Measurements from ENCODE around the gene ADAT3.

Gene ADAT3

DNA sequence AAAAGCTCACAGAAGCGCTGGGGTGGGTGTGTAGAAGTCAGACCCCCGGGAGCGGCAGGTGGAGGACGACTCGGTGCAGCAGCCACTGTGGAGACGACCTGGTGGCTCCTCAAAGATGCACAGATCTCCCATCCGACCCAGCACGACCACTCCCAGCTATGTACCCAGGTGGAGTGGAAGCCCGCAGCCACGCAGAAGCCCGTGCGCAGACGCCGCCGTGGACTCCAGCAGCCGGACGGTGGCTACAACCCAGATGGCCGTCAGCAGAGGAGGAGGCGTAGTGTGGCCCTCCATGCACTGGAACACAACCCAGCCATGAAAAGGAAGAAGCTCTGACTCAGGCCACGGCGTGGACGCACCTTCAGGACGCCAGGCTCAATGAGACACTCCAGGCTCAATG, 57.5 kb downstream of the ADAT3 start:
- no peak for DNase-seq
